GM12875 (cell line): Measurements from ENCODE around the gene MEOX2.

ENCODE experiments used
- H3K4me3 ChIP-seq: one replicate; pipeline ENCODE4 v1.5.1; 2011; ENCODE audit warnings: low read depth, low read length, control low read depth
- CTCF ChIP-seq: IDR thresholded peaks from 2 replicates; pipeline ENCODE4 v1.5.1; 2011; ENCODE audit warnings: low read depth, mild to moderate bottlenecking, control low read depth, inconsistent platforms, low read length, moderate library complexity, borderline replicate concordance; ENCODE audit not compliant: insufficient read depth

The MEOX2 gene

GRCh38 chr7:15603124-15603523 lies 83.4 kb downstream of the MEOX2 start:
- TF ChIP-seq CTCF, result no peak

GRCh38 chr7:15602236-15602635 lies 84.2 kb downstream of the MEOX2 start:
- TF ChIP-seq CTCF, result no peak

More at GRCh38 chr7:15603124-15603523, 83.4 kb downstream of the MEOX2 start:
- H3K4me3 ChIP-seq, result no peak overlapping the region

GRCh38 chr7:15601175-15601574 lies 85.3 kb downstream of the MEOX2 start:
- no peak overlapping the region for H3K4me3 ChIP-seq
- TF ChIP-seq CTCF, result no peak

More at GRCh38 chr7:15602236-15602635, 84.2 kb downstream of the MEOX2 start:
- no peak overlapping the region for H3K4me3 ChIP-seq

- no peak for TF ChIP-seq CTCF
These were observed 86.2 kb downstream of the MEOX2 start for GRCh38 chr7:15600298-15600697.

GRCh38 chr7:15594461-15594860 lies 92.0 kb downstream of the MEOX2 start:
- no peak for TF ChIP-seq CTCF

More at GRCh38 chr7:15600298-15600697, 86.2 kb downstream of the MEOX2 start:
- H3K4me3 ChIP-seq, result no peak overlapping the region

DNA sequence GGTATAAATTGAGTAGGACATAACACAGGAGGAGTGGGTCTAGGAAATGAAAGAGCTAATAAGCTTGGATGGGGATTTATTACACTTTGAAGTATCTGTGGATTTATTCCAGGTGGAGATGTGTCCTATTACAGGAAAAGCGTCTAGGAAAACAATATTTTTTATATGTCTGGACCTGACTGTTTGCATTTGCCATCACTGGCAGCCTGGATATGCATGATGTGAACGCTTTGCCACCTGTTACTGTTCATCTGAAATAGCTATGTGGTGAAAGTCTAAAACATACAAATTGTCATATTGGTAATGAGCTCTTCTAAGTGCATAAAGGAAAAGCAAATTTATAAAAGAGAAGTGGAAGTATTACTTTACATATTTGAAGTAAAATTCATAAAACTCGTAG lies 93.1 kb downstream of the MEOX2 start:
- TF ChIP-seq CTCF, result no peak
- no peak overlapping the region for H3K4me3 ChIP-seq

More at GRCh38 chr7:15594461-15594860, 92.0 kb downstream of the MEOX2 start:
- H3K4me3 ChIP-seq, result no peak overlapping the region

- H3K4me3 ChIP-seq, result no peak overlapping the region
- TF ChIP-seq CTCF, result no peak
These were observed 100.2 kb downstream of the MEOX2 start for GRCh38 chr7:15586266-15586665.
